H1 (cell line): ENCODE results near the gene PPM1L. TPM values are rescaled to one million over a fixed set of nuclear protein-coding genes. Genes with fewer than 3 reads are reported as not detected.

Source experiments
- CTCF ChIA-PET: fragments of 300-600 bp; sonication (Branson Sonifier 250); formaldehyde crosslinking; loops from one replicate; lab custom pipeline; 2021; ENCODE audit not compliant: partially characterized antibody; lab: Charles Lee
- POLR2A ChIA-PET: fragments of 300-600 bp; sonication (Branson Sonifier 250); formaldehyde crosslinking; loops from one replicate; lab custom pipeline; 2021; ENCODE audit warnings: inconsistent platforms; ENCODE audit not compliant: partially characterized antibody; lab: Charles Lee
- DNase-seq, 2 experiments: peaks; one replicate each; pipeline versions ENCODE4 v3.0.0 to v3.0.0-alpha.2; 2010 to 2022; ENCODE audit warnings: low spot score in 2 of 2, low read depth in 1 of 2, mixed read lengths in 1 of 2
- FAIRE-seq: peaks from 2 replicates; lab custom pipeline; 2011; peaks lifted over from hg19 to GRCh38; lab: Jason Lieb, UNC
- H2AFZ ChIP-seq: 2 replicates; pipeline ENCODE4 v1.8.1; 2012; ENCODE audit warnings: low read length, inconsistent platforms
- H2AK5ac ChIP-seq: 2 replicates; pipeline ENCODE4 v1.6.1; 2013; ENCODE audit warnings: low read depth, low read length
- H2BK120ac ChIP-seq: replicated peaks from 2 replicates; pipeline ENCODE3; 2013; ENCODE audit warnings: low read depth, low read length, inconsistent platforms
- H2BK12ac ChIP-seq: 2 replicates; pipeline ENCODE4 v1.6.1; 2013; ENCODE audit warnings: low read depth, low read length
- H2BK15ac ChIP-seq: 2 replicates; pipeline ENCODE4 v1.6.1; 2013; ENCODE audit warnings: low read length
- H2BK20ac ChIP-seq: 2 replicates; pipeline ENCODE4 v1.6.1; 2013; ENCODE audit warnings: low read length
- H2BK5ac ChIP-seq: 2 replicates; pipeline ENCODE4 v1.6.1; 2013; ENCODE audit warnings: low read depth, low read length
- H3K14ac ChIP-seq: 2 replicates; pipeline ENCODE4 v1.6.1; 2013; ENCODE audit warnings: inconsistent platforms; ENCODE audit not compliant: insufficient read length
- H3K18ac ChIP-seq: 2 replicates; pipeline ENCODE4 v1.6.1; 2013; ENCODE audit warnings: low read length; ENCODE audit errors: extremely low read depth
- H3K23ac ChIP-seq: 2 replicates; pipeline ENCODE4 v1.6.1; 2013; ENCODE audit warnings: inconsistent platforms; ENCODE audit not compliant: insufficient read length
- H3K23me2 ChIP-seq: 2 replicates; pipeline ENCODE4 v1.6.1; 2013; ENCODE audit warnings: low read depth, low read length
- H3K27ac ChIP-seq: 2 replicates; pipeline ENCODE4 v1.6.1; 2011; ENCODE audit warnings: low read depth, low read length, inconsistent platforms
- H3K27me3 ChIP-seq, 4 experiments: replicated peaks in 1 of 4; 1 replicate in 1 of 4; 2 replicates in 3 of 4; pipeline versions ENCODE4 v1.6.1 to v1.8.1; 2011 to 2013; ENCODE audit warnings: low read length in 3 of 4, mild to moderate bottlenecking in 3 of 4, inconsistent platforms in 2 of 4, mixed read lengths in 2 of 4, moderate library complexity in 1 of 4; ENCODE audit not compliant: control insufficient read depth in 3 of 4, insufficient read depth in 3 of 4; ENCODE audit errors: extremely low read depth in 1 of 4
- H3K36me3 ChIP-seq, 4 experiments: 2 replicates each; pipeline versions ENCODE4 v1.6.1 to v1.8.1; 2011 to 2013; ENCODE audit warnings: mild to moderate bottlenecking in 4 of 4, low read length in 3 of 4, moderate library complexity in 2 of 4, control low read depth in 1 of 4, inconsistent platforms in 1 of 4; ENCODE audit not compliant: insufficient read depth in 4 of 4, control insufficient read depth in 2 of 4
- H3K4ac ChIP-seq: replicated peaks from 2 replicates; pipeline ENCODE3; 2013; ENCODE audit warnings: low read length, low read depth, mixed read lengths, inconsistent platforms; ENCODE audit not compliant: insufficient read length
- H3K4me1 ChIP-seq, 4 experiments: replicated peaks in 1 of 4; 1 replicate in 1 of 4; 2 replicates in 3 of 4; pipeline versions ENCODE4 v1.6.1 to v1.8.1; 2011 to 2013; ENCODE audit warnings: low read length in 3 of 4, inconsistent platforms in 2 of 4, mixed read lengths in 1 of 4; ENCODE audit not compliant: insufficient read depth in 4 of 4, control insufficient read depth in 3 of 4
- H3K4me2 ChIP-seq, 2 experiments: 2 replicates each; pipeline versions ENCODE4 v1.6.1 to v1.8.1; 2011 to 2013; ENCODE audit warnings: low read depth in 2 of 2, low read length in 2 of 2, control low read depth in 1 of 2, inconsistent platforms in 1 of 2, mild to moderate bottlenecking in 1 of 2; ENCODE audit not compliant: insufficient read depth in 1 of 2
- H3K4me3 ChIP-seq, 4 experiments: fragments of 200-600, 300-600 bp in 1 of 4; sonication (generic), shearing (Covaris generic), sonication (Bioruptor Twin) in 1 of 4; 2 replicates each; pipeline versions ENCODE4 v1.5.1 to v1.8.1; 2011 to 2016; ENCODE audit warnings: low read length in 4 of 4, low read depth in 3 of 4, control low read depth in 2 of 4, inconsistent platforms in 2 of 4, mild to moderate bottlenecking in 2 of 4, mixed read lengths in 1 of 4, moderate library complexity in 1 of 4; ENCODE audit not compliant: insufficient read depth in 2 of 4; ENCODE audit errors: extremely low read depth in 1 of 4
- H3K56ac ChIP-seq: replicated peaks from 2 replicates; pipeline ENCODE3; 2013; ENCODE audit warnings: low read depth, mild to moderate bottlenecking, mixed read lengths, low read length, inconsistent platforms; ENCODE audit not compliant: insufficient read length
- H3K79me1 ChIP-seq: 2 replicates; pipeline ENCODE4 v1.6.1; 2013; ENCODE audit warnings: low read depth, low read length, control low read depth
- H3K79me2 ChIP-seq, 2 experiments: 2 replicates each; pipeline versions ENCODE4 v1.6.1 to v1.8.1; 2012 to 2013; ENCODE audit warnings: low read length in 2 of 2, mild to moderate bottlenecking in 2 of 2, inconsistent platforms in 1 of 2; ENCODE audit not compliant: insufficient read depth in 2 of 2, control insufficient read depth in 1 of 2
- H3K9ac ChIP-seq, 4 experiments: replicated peaks in 1 of 4; 1 replicate in 1 of 4; 2 replicates in 3 of 4; pipeline versions ENCODE4 v1.6.1 to v1.8.1; 2011 to 2013; ENCODE audit warnings: low read depth in 3 of 4, low read length in 3 of 4, control low read depth in 2 of 4, mild to moderate bottlenecking in 2 of 4, moderate library complexity in 2 of 4, inconsistent platforms in 1 of 4; ENCODE audit errors: extremely low read depth in 1 of 4
- H3K9me3 ChIP-seq, 2 experiments: 2 replicates each; pipeline versions ENCODE4 v1.6.1 to v1.8.1; 2012 to 2013; ENCODE audit warnings: mild to moderate bottlenecking in 2 of 2, moderate library complexity in 2 of 2, control low read depth in 1 of 2, inconsistent platforms in 1 of 2, low read depth in 1 of 2, low read length in 1 of 2, mixed read lengths in 1 of 2; ENCODE audit not compliant: insufficient read depth in 2 of 2
- H4K20me1 ChIP-seq, 2 experiments: replicated peaks in 1 of 2; 2 replicates each; pipeline versions ENCODE3 to v1.8.1; 2011 to 2013; ENCODE audit warnings: inconsistent platforms in 2 of 2, low read length in 2 of 2, mild to moderate bottlenecking in 1 of 2; ENCODE audit not compliant: insufficient read depth in 2 of 2, control insufficient read depth in 1 of 2
- H4K5ac ChIP-seq: 2 replicates; pipeline ENCODE4 v1.6.1; 2013; ENCODE audit warnings: low read length, low read depth, mixed read lengths, inconsistent platforms; ENCODE audit not compliant: insufficient read length
- H4K8ac ChIP-seq: 2 replicates; pipeline ENCODE4 v1.8.0; 2013; ENCODE audit warnings: mild to moderate bottlenecking, moderate library complexity, low read length, inconsistent platforms; ENCODE audit not compliant: insufficient read depth; ENCODE audit errors: extremely low read depth
- H4K91ac ChIP-seq: replicated peaks from 2 replicates; pipeline ENCODE3; 2013; ENCODE audit warnings: low read length, mixed read lengths, inconsistent platforms; ENCODE audit not compliant: insufficient read length
- ASH2L ChIP-seq: fragments of 200-600, 300-600 bp; sonication (generic); IDR thresholded peaks from one replicate; pipeline ENCODE4 v1.7.1; 2017; ENCODE audit warnings: low read length
- CBX5 ChIP-seq: fragments of 300-800, 300-1000 bp; sonication (generic); IDR thresholded peaks from 2 replicates; pipeline ENCODE4 v1.7.1; 2016; ENCODE audit warnings: antibody characterized with exemption, low read length, low read depth
- CTCF ChIP-seq, 3 experiments: IDR thresholded peaks; 1 replicate in 2 of 3; 2 replicates in 1 of 3; pipeline versions ENCODE4 v1.5.1 to v1.6.1; 2011; ENCODE audit warnings: low read length in 3 of 3, mild to moderate bottlenecking in 3 of 3, inconsistent platforms in 2 of 3, low read depth in 1 of 3, moderate library complexity in 1 of 3; ENCODE audit not compliant: insufficient read depth in 1 of 3; ENCODE audit errors: control extremely low read depth in 1 of 3
- FOSL1 ChIP-seq: IDR thresholded peaks from 2 replicates; pipeline ENCODE4 v1.6.1; 2011; ENCODE audit warnings: mild to moderate bottlenecking, low read depth, low read length, moderate library complexity; ENCODE audit not compliant: insufficient read depth
- JUN ChIP-seq: IDR thresholded peaks from 2 replicates; pipeline ENCODE4 v1.6.1; 2011; ENCODE audit warnings: low read depth, mild to moderate bottlenecking, improper control_type of control experiment, low read length
- KDM4A ChIP-seq: IDR thresholded peaks from one replicate; pipeline ENCODE4 v1.7.1; 2012; ENCODE audit warnings: low read depth, mild to moderate bottlenecking, moderate library complexity, low read length, inconsistent platforms; ENCODE audit not compliant: severe bottlenecking
- WGBS, 2 experiments: shearing (Covaris generic) in 1 of 2; methylation state at CpG; one replicate each; pipeline versions ENCODE4 v1.1.6 to v1.1.7; 2013 to 2015; ENCODE audit warnings: low lambda C conversion rate in 2 of 2, mixed read lengths in 2 of 2, inconsistent platforms in 1 of 2, low coverage in 1 of 2, missing lambda C conversion rate in 1 of 2; ENCODE audit not compliant: insufficient replicate concordance in 2 of 2, insufficient coverage in 1 of 2, insufficient read length in 1 of 2; ENCODE audit errors: extremely low coverage in 1 of 2, missing lambda C conversion rate in 1 of 2; 5-methylcytosine and 5-hydroxymethylcytosine counted together
- polyA plus RNA-seq, 7 experiments: library from polyadenylated mRNA; depleted of rRNA in 3 of 7; stranded (reverse) in 5 of 7; unstranded in 2 of 7; fragments of >200 nt in 5 of 7; fragments of 200-250 nt in 2 of 7; gene quantifications; 1 replicate in 5 of 7; 2 replicates in 1 of 7; 4 replicates in 1 of 7; pipeline versions ENCODE4 v1.2.1 to v1.2.3, GENCODE V29; 2011 to 2013; ENCODE audit warnings: missing spikeins in 2 of 7, mixed read lengths in 2 of 7
- total RNA-seq: library from RNA; stranded (reverse); fragmentation: NEBNext Ultra II Directional; extraction: Animal tissue kit (Norgen Biotek cat#: 25700); gene quantifications from 2 replicates; pipeline ENCODE4 v1.2.1, GENCODE V29; 2021

The PPM1L gene
- total and polyA plus RNA-seq, 2 of the 8 experiments (the other 6 are each of a cell fraction or from before 2014, with no cell fraction given): 2.8 to 18.1 TPM

- Histone ChIP-seq H4K8ac (no peak overlapping the region), H3K4me3 (no peak overlapping the region), H3K4me2 (no peak overlapping the region), H3K23ac (no peak overlapping the region), H4K5ac (no peak overlapping the region), H2BK120ac (no peak overlapping the region), H2BK20ac (no peak overlapping the region), H3K56ac (no peak overlapping the region), H3K23me2 (no peaks in the 10 kb centered on the region), H3K79me2 (no peaks in the 10 kb centered on the region), H3K79me1 (no peaks in the 10 kb centered on the region), H4K20me1 (no peaks in the 10 kb centered on the region), H3K14ac (no peak overlapping the region), H2AFZ (no peak overlapping the region), H3K9ac (no peak overlapping the region), H2BK5ac (no peak overlapping the region), H3K4me1 (peaks cover 0 to 4% (median 0%) of the 10 kb centered on the region in 4 experiments; a peak in 1 of 7 replicates), H3K36me3 (no peaks in the 10 kb centered on the region), H3K27me3 (no peaks in the 10 kb centered on the region), H3K18ac (no peak overlapping the region), H3K4ac (no peak overlapping the region), H2BK12ac (no peak overlapping the region), H2AK5ac (no peak overlapping the region), H3K27ac (no peak overlapping the region), H4K91ac (no peak overlapping the region), H3K9me3 (no peaks in the 10 kb centered on the region), H2BK15ac (no peak overlapping the region)
- DNase-seq: no peak
- CTCF ChIA-PET: interaction anchor here (1.0 to 3.7 kb wide), 7 partner anchors 8 to 473 kb away, joined by 3 to 15 read pairs (median 3); no protein-coding TSS in a partner anchor
- no peak for FAIRE-seq
- POLR2A ChIA-PET: no interaction called here
- WGBS, 2 experiments: 82% methylated on average over 3 of the region's 3 CpGs; no CpG with 5 or more reads in 1 of the 2 experiments
- TF ChIP-seq JUN (no peak), CTCF (IDR thresholded peaks at IDR 0.05; ENCODE audit: control extremely low read depth in 1 of 3, insufficient read depth in 1 of 3, low read depth in 1 of 3, low read length in 3 of 3) (no peak), KDM4A (no peak), ASH2L (no peak), CBX5 (no peak), FOSL1 (no peak)
Measured at GRCh38 chr3:160948273-160948672, 192.2 kb downstream of the PPM1L start.
